RKO (cell line): ENCODE data around the gene ZNF581.

Experiments
- DNase-seq: peaks from one replicate; pipeline ENCODE4 v3.0.0-alpha.2; 2016; ENCODE audit warnings: low spot score

The ZNF581 gene

GRCh38 chr19:55680339-55681130 lies 37.1 kb downstream of the ZNF581 start:
- no peak for DNase-seq

GRCh38 chr19:55681131-55682092 lies 38.0 kb downstream of the ZNF581 start:
- DNase-seq = no peak

- no peak for DNase-seq
Measured at GRCh38 chr19:55683449-55684261, 40.2 kb downstream of the ZNF581 start.

- no peak for DNase-seq
Measured at GRCh38 chr19:55684946-55685681, 41.7 kb downstream of the ZNF581 start.

GRCh38 chr19:55685776-55686175 lies 42.3 kb downstream of the ZNF581 start:
- no peak for DNase-seq

- no peak for DNase-seq
Measured at GRCh38 chr19:55686311-55687050, 43.0 kb downstream of the ZNF581 start.

- no peak for DNase-seq
Measured at GRCh38 chr19:55687281-55688201, 44.1 kb downstream of the ZNF581 start.

GRCh38 chr19:55688422-55689218 lies 45.2 kb downstream of the ZNF581 start:
- no peak for DNase-seq

GRCh38 chr19:55689411-55690108 lies 46.1 kb downstream of the ZNF581 start:
- no peak for DNase-seq

GRCh38 chr19:55690109-55690768 lies 46.8 kb downstream of the ZNF581 start:
- no peak for DNase-seq

- DNase-seq = no peak
Measured at GRCh38 chr19:55690769-55691545, 47.5 kb downstream of the ZNF581 start.

GRCh38 chr19:55691561-55692481 lies 48.4 kb downstream of the ZNF581 start:
- DNase-seq = no peak

GRCh38 chr19:55692681-55693081 lies 49.2 kb downstream of the ZNF581 start:
- no peak for DNase-seq

GRCh38 chr19:55693336-55693974 lies 50.0 kb downstream of the ZNF581 start:
- no peak for DNase-seq

GRCh38 chr19:55694241-55694655 lies 50.8 kb downstream of the ZNF581 start:
- no peak for DNase-seq
